Measurements from ENCODE around the gene REPS2. TPM values are rescaled to one million over a fixed set of nuclear protein-coding genes. Genes with fewer than 3 reads are reported as not detected.

The REPS2 gene
- total RNA-seq, 1 donor from 2014 or later = 4.1 TPM

GRCh38 chrX:17062065-17062464 is 115.6 kb downstream of the REPS2 start:
- Histone ChIP-seq H3K4me2 (no peak overlapping the region), H3K27ac (no peak overlapping the region), H3K36me3 (no peaks in the 10 kb centered on the region), H3K4me1 (no peaks in the 10 kb centered on the region), H3K9ac (no peak overlapping the region), H3F3A (ENCODE audit: low read depth) (no peaks in the 10 kb centered on the region), H3K27me3 (no peaks in the 10 kb centered on the region), H4K20me1 (ENCODE audit: low read depth) (no peaks in the 10 kb centered on the region), H3K79me2 (ENCODE audit: low read depth) (no peaks in the 10 kb centered on the region), H3K4me3 (no peak overlapping the region), H3K9me3 (ENCODE audit: low read depth) (no peaks in the 10 kb centered on the region), H2AFZ (replicated peaks) (no peak overlapping the region)
- Mint-ChIP-seq H3K4me3 (no peak overlapping the region), H3K27ac (no peak overlapping the region), H3K36me3 (no peaks in the 10 kb centered on the region), H3K9me3 (no peaks in the 10 kb centered on the region), H3K27me3 (ENCODE audit: insufficient read depth, low read depth) (no peaks in the 10 kb centered on the region), H3K4me1 (peaks cover 4% of the 10 kb centered on the region)
- TF ChIP-seq EZH2phosphoT487 (IDR thresholded peaks at IDR 0.05) = no peak
- no peak for TF ChIP-seq EZH2 (IDR thresholded peaks at IDR 0.05)
- no peak for TF ChIP-seq CTCF (IDR thresholded peaks at IDR 0.05)
- no peak for DNase-seq (ENCODE audit: low spot score)

- Histone ChIP-seq H4K20me1 (ENCODE audit: low read depth) (no peaks in the 10 kb centered on the region), H3K27ac (no peak overlapping the region), H3K36me3 (no peaks in the 10 kb centered on the region), H3K27me3 (no peaks in the 10 kb centered on the region), H2AFZ (replicated peaks) (no peak overlapping the region), H3K4me1 (no peaks in the 10 kb centered on the region), H3K9me3 (ENCODE audit: low read depth) (no peaks in the 10 kb centered on the region), H3K9ac (no peak overlapping the region), H3K4me3 (no peak overlapping the region), H3K4me2 (no peak overlapping the region), H3K79me2 (ENCODE audit: low read depth) (no peaks in the 10 kb centered on the region), H3F3A (ENCODE audit: low read depth) (no peaks in the 10 kb centered on the region)
- Mint-ChIP-seq H3K27ac (no peak overlapping the region), H3K4me3 (no peak overlapping the region), H3K4me1 (no peaks in the 10 kb centered on the region), H3K27me3 (ENCODE audit: insufficient read depth, low read depth) (no peaks in the 10 kb centered on the region), H3K9me3 (no peaks in the 10 kb centered on the region), H3K36me3 (no peaks in the 10 kb centered on the region)
- no peak for DNase-seq (ENCODE audit: low spot score)
- TF ChIP-seq CTCF (IDR thresholded peaks at IDR 0.05) (no peak), EZH2 (IDR thresholded peaks at IDR 0.05) (no peak), EZH2phosphoT487 (IDR thresholded peaks at IDR 0.05) (no peak)
These were observed 118.6 kb downstream of the REPS2 start for GRCh38 chrX:17065100-17065499.

GRCh38 chrX:17067534-17067933 is 121.1 kb downstream of the REPS2 start:
- H3K36me3 ChIP-seq = no peaks in the 10 kb centered on the region
- no peak overlapping the region for H3K4me3 ChIP-seq
- H3K9ac ChIP-seq = no peak overlapping the region
- no peaks in the 10 kb centered on the region for H3K79me2 ChIP-seq (ENCODE audit: low read depth)
- no peaks in the 10 kb centered on the region for H4K20me1 ChIP-seq (ENCODE audit: low read depth)
- H3K9me3 ChIP-seq (ENCODE audit: low read depth) = no peaks in the 10 kb centered on the region
- H3K27ac ChIP-seq = no peak overlapping the region
- no peaks in the 10 kb centered on the region for H3K4me1 ChIP-seq
- Mint-ChIP-seq H3K4me3 (no peak overlapping the region), H3K4me1 (no peaks in the 10 kb centered on the region), H3K27ac (no peak overlapping the region), H3K36me3 (no peaks in the 10 kb centered on the region), H3K27me3 (ENCODE audit: insufficient read depth, low read depth) (no peaks in the 10 kb centered on the region), H3K9me3 (no peaks in the 10 kb centered on the region)
- no peak for TF ChIP-seq EZH2phosphoT487 (IDR thresholded peaks at IDR 0.05)
- TF ChIP-seq EZH2 (IDR thresholded peaks at IDR 0.05) = no peak
- no peak for TF ChIP-seq CTCF (IDR thresholded peaks at IDR 0.05)
- H3F3A ChIP-seq (ENCODE audit: low read depth) = no peaks in the 10 kb centered on the region
- no peak overlapping the region for H2AFZ ChIP-seq (replicated peaks)
- no peak for DNase-seq (ENCODE audit: low spot score)
- H3K4me2 ChIP-seq = no peak overlapping the region
- H3K27me3 ChIP-seq = no peaks in the 10 kb centered on the region
